22Rv1 (cell line): ENCODE measurements around the gene NDUFA13.

ENCODE experiments used
- H3K27ac ChIP-seq: fragments of 450-650 bp; 2 replicates; pipeline ENCODE4 v1.5.1; 2017
- CTCF ChIP-seq: fragments of 450-650 bp; IDR thresholded peaks from 2 replicates; pipeline ENCODE4 v1.5.1; 2017; ENCODE audit warnings: mild to moderate bottlenecking
- ZFX ChIP-seq: fragments of 450-650 bp; IDR thresholded peaks from 2 replicates; pipeline ENCODE4 v1.6.1; 2017; ENCODE audit warnings: antibody characterized with exemption, borderline replicate concordance

NDUFA13 gene

GRCh38 chr19:19527674-19528625 is 11.9 kb downstream of the NDUFA13 start:
- no peak overlapping the region for H3K27ac ChIP-seq
- TF ChIP-seq CTCF (no peak), ZFX (no peak)

GRCh38 chr19:19528721-19529490 is 12.9 kb downstream of the NDUFA13 start, which contains the start of gene YJEFN3:
YJEFN3 (plus strand) TSS chr19:19528911; CDS start chr19:19528933, 22 bp downstream.
- no peak for TF ChIP-seq ZFX
- TF ChIP-seq CTCF: no peak
- H3K27ac ChIP-seq: no peak within 1 kb of the TSS

- no peak overlapping the region for H3K27ac ChIP-seq
- TF ChIP-seq CTCF (no peak), ZFX (no peak)
Observed at GRCh38 chr19:19529783-19530422, 13.9 kb downstream of the NDUFA13 start.

GRCh38 chr19:19530423-19530804 is 14.4 kb downstream of the NDUFA13 start:
- no peak for TF ChIP-seq ZFX
- TF ChIP-seq CTCF: no peak
- H3K27ac ChIP-seq: no peak overlapping the region

- TF ChIP-seq CTCF: no peak
- TF ChIP-seq ZFX: no peak
- H3K27ac ChIP-seq: no peak overlapping the region
Observed at GRCh38 chr19:19530889-19531288, 14.9 kb downstream of the NDUFA13 start.

GRCh38 chr19:19531951-19532805 is 16.2 kb downstream of the NDUFA13 start:
- H3K27ac ChIP-seq: no peak overlapping the region
- TF ChIP-seq CTCF (peak; percentile 97), ZFX (no peak)
